GM21423 (cell line): ENCODE measurements around the gene TRAF7.
A peak's percentile ranks its signal among the peaks of the same experiment; 100 is the strongest.
"Not testable (repeated sequence)": the region's sequence is repeated elsewhere in the genome, so short reads cannot be mapped to it uniquely, and the experiment has no call there.

Experiments
- ATAC-seq: cut with Tn5 transposase; IDR thresholded peaks from one replicate; pipeline ENCODE4 v1.9.1; 2021; ENCODE audit warnings: mild to moderate bottlenecking, moderate library complexity; ENCODE audit not compliant: unreplicated experiment

TRAF7 gene

GRCh38 chr16:2197765-2198164 lies 42.2 kb downstream of the TRAF7 start:
- no peak for ATAC-seq

GRCh38 chr16:2198283-2198682 lies 42.7 kb downstream of the TRAF7 start:
- no peak for ATAC-seq

GRCh38 chr16:2199095-2199494 lies 43.5 kb downstream of the TRAF7 start:
- no peak for ATAC-seq

GRCh38 chr16:2199621-2200139 lies 44.1 kb downstream of the TRAF7 start:
- no peak for ATAC-seq

- ATAC-seq: no peak
Measured at GRCh38 chr16:2200313-2200712, 44.7 kb downstream of the TRAF7 start.

GRCh38 chr16:2203119-2203688 lies 47.6 kb downstream of the TRAF7 start:
- ATAC-seq: not testable (repeated sequence)

- no peak for ATAC-seq
Measured at GRCh38 chr16:2204416-2205103, 49.0 kb downstream of the TRAF7 start.

GRCh38 chr16:2205104-2205966 lies 49.8 kb downstream of the TRAF7 start, which contains the start of gene MLST8:
Gene MLST8, plus strand, starts transcription at chr16:2205454. Its CDS starts 632 bp downstream, at chr16:2206086.
- ATAC-seq: peak; percentile 75

GRCh38 chr16:2205967-2206313 lies 50.4 kb downstream of the TRAF7 start:
- peak; percentile 8 for ATAC-seq

GRCh38 chr16:2206420-2206779 lies 50.8 kb downstream of the TRAF7 start:
- no peak for ATAC-seq

GRCh38 chr16:2206780-2207433 lies 51.3 kb downstream of the TRAF7 start:
- no peak for ATAC-seq

- ATAC-seq: no peak
Measured at GRCh38 chr16:2207872-2208271, 52.3 kb downstream of the TRAF7 start.

GRCh38 chr16:2208308-2208707 lies 52.7 kb downstream of the TRAF7 start:
- no peak for ATAC-seq

- no peak for ATAC-seq
Measured at GRCh38 chr16:2208772-2209171, 53.2 kb downstream of the TRAF7 start.

- ATAC-seq: no peak
Measured at GRCh38 chr16:2209258-2210008, 53.9 kb downstream of the TRAF7 start.

- ATAC-seq: no peak
Measured at GRCh38 chr16:2210009-2210332, 54.4 kb downstream of the TRAF7 start.

- ATAC-seq: no peak
Measured at GRCh38 chr16:2210386-2211365, 55.1 kb downstream of the TRAF7 start, which contains the start of gene BRICD5. Gene BRICD5, minus strand, starts transcription at chr16:2210863. Its CDS starts 30 bp downstream, at chr16:2210833.

- ATAC-seq: no peak
Measured at GRCh38 chr16:2211923-2212347, 56.4 kb downstream of the TRAF7 start.
